Hepatocyte (in vitro differentiated cells): ENCODE results near the gene ATP5MC2.

ENCODE experiments used
- EZH2 ChIP-seq: fragments of 200-600 bp; sonication (generic); IDR thresholded peaks from 2 replicates; pipeline ENCODE4 v1.6.1; 2016; ENCODE audit warnings: antibody characterized with exemption, mild to moderate bottlenecking, borderline replicate concordance
- EZH2phosphoT487 ChIP-seq: fragments of 200-600 bp; sonication (generic); IDR thresholded peaks from one replicate; pipeline ENCODE4 v1.6.1; 2018; ENCODE audit warnings: antibody characterized with exemption, mild to moderate bottlenecking, low read depth, moderate library complexity; ENCODE audit not compliant: unreplicated experiment, severe bottlenecking
- TF ChIP-seq, protein P1 (sequence below): fragments of 200-600 bp; sonication (generic); IDR thresholded peaks from 2 replicates; pipeline ENCODE4 v1.5.1; 2016; ENCODE audit warnings: antibody characterized with exemption, mild to moderate bottlenecking; ENCODE audit not compliant: poor library complexity

DNA sequence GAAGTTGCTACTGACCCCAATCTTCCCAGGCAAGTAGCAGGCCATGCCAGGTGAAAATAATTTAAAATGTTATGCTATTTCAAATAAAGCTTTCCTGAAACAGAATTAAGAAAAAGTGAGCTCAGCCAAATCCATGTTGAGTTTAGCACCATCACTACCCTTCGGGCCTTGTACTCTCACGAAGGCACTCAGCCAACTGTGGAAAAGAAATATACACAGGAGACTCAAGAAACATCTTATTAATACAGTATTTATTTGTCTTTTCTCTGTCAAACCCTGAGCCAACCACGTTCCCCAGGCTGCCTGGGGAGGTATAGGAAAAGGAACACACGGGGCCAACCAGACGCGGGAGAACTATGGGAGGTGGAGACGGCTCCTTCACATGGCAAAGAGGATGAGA is 10.9 kb downstream of the ATP5MC2 start:
- TF ChIP-seq, protein P1, sequence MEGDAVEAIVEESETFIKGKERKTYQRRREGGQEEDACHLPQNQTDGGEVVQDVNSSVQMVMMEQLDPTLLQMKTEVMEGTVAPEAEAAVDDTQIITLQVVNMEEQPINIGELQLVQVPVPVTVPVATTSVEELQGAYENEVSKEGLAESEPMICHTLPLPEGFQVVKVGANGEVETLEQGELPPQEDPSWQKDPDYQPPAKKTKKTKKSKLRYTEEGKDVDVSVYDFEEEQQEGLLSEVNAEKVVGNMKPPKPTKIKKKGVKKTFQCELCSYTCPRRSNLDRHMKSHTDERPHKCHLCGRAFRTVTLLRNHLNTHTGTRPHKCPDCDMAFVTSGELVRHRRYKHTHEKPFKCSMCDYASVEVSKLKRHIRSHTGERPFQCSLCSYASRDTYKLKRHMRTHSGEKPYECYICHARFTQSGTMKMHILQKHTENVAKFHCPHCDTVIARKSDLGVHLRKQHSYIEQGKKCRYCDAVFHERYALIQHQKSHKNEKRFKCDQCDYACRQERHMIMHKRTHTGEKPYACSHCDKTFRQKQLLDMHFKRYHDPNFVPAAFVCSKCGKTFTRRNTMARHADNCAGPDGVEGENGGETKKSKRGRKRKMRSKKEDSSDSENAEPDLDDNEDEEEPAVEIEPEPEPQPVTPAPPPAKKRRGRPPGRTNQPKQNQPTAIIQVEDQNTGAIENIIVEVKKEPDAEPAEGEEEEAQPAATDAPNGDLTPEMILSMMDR: no peak
- TF ChIP-seq EZH2phosphoT487: no peak
- no peak for TF ChIP-seq EZH2
